Measurements from ENCODE around the gene RPP30.

- TF ChIP-seq, protein P1, sequence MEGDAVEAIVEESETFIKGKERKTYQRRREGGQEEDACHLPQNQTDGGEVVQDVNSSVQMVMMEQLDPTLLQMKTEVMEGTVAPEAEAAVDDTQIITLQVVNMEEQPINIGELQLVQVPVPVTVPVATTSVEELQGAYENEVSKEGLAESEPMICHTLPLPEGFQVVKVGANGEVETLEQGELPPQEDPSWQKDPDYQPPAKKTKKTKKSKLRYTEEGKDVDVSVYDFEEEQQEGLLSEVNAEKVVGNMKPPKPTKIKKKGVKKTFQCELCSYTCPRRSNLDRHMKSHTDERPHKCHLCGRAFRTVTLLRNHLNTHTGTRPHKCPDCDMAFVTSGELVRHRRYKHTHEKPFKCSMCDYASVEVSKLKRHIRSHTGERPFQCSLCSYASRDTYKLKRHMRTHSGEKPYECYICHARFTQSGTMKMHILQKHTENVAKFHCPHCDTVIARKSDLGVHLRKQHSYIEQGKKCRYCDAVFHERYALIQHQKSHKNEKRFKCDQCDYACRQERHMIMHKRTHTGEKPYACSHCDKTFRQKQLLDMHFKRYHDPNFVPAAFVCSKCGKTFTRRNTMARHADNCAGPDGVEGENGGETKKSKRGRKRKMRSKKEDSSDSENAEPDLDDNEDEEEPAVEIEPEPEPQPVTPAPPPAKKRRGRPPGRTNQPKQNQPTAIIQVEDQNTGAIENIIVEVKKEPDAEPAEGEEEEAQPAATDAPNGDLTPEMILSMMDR (conservative IDR thresholded peaks at IDR 0.05; ENCODE audit: low read length) = no peak
- TF ChIP-seq EZH2phosphoT487 (IDR thresholded peaks at IDR 0.05; ENCODE audit: borderline replicate concordance) = no peak
Observed at GRCh38 chr10:90890347-90890746, 18.6 kb downstream of the RPP30 start.
